Measurements from ENCODE around the gene PUM1.

PUM1 gene

DNA sequence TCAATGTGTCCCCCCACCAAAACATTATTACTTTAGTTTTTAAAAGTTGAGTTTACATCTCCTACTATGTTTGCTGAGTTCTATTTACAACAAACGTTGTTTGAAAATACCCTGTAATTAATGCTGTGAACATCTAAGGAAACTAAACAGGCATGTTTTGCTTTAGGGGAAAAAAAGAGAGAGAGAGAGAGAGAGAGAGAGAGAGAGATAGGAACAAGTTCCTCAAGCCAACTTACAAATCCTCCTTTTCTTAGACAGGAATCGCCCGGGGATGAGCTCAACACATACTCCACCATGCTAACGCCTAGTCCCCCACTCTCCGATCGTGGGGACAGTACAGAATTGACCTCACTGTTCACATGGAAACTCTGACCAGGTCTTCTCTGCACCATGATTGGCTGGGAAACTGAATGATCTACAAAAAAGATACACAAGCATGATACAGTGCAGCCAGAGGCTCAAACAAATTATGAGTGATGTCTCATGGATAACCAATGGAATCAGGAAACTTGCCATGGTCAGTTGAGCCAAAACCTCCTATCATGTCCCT lies 59.8 kb downstream of the PUM1 start:
- DNase-seq (ENCODE audit: low read depth, low spot score) = no peak
- no peak overlapping the region for H3K4me3 ChIP-seq (ENCODE audit: low read length)

DNA sequence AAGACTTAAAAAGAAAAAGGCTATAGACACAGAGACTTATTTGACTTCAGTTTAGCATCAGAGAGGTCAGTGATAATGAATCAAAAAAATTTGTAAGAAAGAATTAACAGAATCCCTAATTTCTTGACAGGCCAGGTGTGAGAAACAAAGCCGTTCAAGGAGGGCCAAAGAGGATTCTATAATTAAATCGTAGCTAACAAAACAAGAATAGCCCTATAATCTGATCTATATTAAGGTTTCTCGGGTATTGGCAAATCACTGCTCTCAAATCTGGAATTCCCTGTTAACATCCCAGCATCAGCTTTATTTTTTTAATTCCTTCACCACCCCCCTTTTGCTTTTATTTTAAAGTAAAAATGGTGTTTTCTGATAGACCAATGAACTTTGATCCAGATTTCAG lies 60.3 kb downstream of the PUM1 start:
- no peak for DNase-seq (ENCODE audit: low read depth, low spot score)

DNA sequence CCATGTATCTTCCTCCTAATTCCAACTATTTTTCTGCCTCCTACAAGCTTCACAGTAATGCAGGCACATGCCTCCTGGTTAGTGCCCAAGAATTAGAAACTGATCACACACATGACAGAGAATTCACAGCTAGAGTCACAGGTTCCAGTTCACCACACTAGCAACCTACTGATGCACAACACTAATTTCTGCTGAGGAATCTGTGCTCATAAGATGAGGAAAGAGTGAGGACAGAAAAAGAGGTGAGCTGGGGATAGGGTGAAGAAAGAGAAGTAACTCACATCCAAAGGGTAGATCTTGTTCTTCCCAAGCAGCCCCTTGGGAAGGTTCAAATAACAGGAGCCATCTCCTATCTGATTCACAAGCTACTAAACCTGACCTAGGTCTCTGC lies 61.3 kb downstream of the PUM1 start:
- DNase-seq (ENCODE audit: low read depth, low spot score) = no peak
- no peak overlapping the region for H3K4me3 ChIP-seq (ENCODE audit: low read length)

More for the DNA sequence above, 60.3 kb downstream of the PUM1 start:
- no peak overlapping the region for H3K4me3 ChIP-seq (ENCODE audit: low read length)

DNA sequence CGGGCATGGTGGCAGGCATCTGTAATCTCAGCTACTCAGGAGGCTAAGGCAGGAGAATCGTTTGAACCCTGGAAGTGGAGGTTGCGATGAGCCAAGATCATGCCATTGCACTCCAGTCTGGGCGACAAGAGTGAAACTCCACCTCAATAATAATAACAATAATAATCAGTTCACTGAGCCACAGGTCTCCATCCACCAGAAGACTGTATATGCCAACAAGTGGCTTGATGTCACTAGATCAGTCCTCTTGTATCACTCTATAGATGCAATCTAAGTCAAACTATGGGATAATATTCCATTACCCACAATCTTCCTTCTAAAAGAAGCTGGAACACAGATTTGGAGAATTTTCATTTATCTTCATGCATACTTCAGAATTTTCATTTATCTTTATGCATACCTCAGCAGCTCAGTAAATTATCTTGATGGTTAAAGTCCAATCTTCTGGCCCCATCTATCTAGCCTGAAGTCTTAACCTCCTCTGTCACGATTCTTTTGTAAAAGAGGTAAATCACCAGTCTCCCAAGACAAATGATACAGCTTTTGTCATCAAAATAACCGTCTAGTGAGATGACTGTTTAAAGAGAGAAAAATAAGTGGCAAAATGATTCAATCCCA lies 61.8 kb downstream of the PUM1 start:
- no peak overlapping the region for H3K4me3 ChIP-seq (ENCODE audit: low read length)
- DNase-seq (ENCODE audit: low read depth, low spot score) = no peak

DNA sequence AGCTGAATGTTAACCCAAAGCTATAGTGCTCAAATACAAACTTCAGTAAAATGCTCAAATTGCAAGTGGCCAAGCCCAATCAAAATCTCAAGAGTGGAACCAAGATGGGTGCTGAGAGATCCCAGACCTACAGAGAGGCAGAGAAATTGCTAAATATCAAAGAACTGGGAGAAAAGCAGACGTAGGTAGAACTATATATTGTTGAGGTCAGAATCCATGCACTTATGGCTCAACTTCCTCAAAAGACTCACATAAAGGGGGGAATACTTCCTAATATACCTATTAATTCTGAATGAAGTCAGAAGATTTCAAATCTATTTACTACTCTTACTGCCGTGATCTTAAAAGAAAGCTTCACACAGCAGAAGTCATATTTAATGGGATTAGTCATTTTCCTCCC lies 65.2 kb downstream of the PUM1 start:
- no peak for DNase-seq (ENCODE audit: low read depth, low spot score)
- no peak overlapping the region for H3K4me3 ChIP-seq (ENCODE audit: low read length)

DNA sequence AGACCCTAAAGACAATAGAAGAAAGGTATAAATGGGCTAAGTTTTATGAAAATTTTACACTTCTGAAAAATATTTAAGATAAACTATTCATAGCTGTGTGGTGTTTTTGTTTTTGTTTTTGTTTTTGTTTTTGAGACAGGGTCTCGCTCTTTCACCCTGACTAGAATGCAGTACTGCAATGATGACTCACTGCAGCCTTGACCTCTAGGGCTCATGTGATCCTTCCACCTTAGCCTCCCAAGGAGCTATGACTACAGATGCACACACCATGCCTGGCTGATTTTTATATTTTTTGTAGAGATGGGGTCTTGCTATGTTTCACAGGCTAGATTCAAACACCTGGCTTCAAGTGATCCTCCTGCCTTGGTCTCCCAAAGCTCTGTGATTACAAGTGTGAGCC lies 66.6 kb downstream of the PUM1 start:
- no peak for DNase-seq (ENCODE audit: low read depth, low spot score)
- no peak overlapping the region for H3K4me3 ChIP-seq (ENCODE audit: low read length)

DNA sequence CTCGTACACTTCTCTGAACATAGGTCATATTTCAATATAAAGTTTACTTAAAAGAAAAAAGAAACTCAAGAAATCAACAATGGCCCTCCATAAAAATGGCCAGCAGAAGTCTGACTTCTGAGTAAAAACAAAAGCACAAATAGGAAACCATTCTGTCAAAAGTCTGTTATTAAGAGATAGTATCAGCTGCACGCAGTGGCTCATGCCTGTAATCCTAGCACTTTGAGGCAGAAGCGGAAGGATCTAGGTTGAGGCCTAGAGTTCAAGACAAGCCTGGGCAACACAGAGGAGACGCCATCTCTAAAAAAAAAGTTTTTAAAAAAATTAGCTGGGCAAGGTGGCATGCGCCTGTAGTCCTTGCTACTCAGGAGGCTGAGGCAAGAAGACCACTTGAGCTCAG lies 67.3 kb downstream of the PUM1 start:
- H3K4me3 ChIP-seq (ENCODE audit: low read length) = no peak overlapping the region
- DNase-seq (ENCODE audit: low read depth, low spot score) = no peak

DNA sequence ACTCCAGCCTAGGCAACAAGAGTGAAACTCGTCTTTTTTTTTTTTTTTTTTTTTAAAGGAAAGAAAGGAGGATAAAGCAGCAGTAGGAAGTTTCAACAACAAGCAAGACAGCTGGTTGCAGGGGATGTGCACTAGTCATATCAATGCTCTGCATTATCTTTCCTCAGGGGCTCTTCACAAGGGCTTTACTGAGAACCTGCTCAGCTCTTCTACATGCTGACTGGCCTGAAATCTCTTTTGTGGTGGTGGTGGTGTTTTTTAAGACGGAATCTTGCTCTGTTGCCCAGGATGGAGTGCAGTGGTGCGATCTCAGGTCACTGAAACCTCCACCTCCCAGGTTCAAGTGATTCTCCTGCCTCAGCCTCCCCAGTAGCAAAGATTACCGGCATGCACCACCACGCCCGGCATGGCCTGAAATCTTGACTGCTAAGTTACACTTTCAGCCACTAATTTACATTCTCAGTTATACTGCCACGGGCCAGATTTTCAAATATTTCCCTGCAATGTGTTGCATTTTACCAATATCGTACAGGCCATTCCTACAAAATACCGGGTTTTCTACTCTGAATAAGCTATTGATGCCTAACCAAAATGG lies 68.0 kb downstream of the PUM1 start:
- DNase-seq (ENCODE audit: low read depth, low spot score) = no peak

DNA sequence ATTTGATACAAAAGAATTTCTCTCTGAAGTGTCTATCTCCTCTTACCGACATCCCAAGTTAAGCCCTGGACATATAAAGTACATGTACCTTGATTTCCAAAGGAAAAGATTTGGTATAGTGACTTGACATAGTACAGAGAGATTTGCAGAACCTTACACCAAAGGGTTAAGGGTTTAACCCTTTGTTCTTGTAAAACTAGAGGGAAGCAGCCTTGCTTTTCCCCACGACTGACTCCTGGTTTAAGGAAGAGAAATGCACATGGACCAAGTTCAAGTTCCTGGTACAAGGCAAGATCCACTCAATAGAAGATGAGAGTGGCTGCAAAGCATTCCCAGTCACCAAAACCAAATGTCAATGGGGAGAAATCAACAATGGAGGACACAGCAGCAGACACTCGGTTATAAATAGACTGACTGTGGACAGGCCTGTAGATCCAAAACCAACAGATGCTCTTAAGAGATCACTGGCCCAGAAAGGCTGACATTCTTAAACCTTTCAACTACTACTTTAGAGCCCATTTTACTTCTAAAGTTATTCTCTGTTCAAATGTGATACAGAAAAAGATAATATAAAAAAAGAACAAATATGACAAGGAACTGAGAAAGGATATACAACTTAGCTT lies 69.4 kb downstream of the PUM1 start:
- H3K4me3 ChIP-seq (ENCODE audit: low read length) = no peak overlapping the region
- DNase-seq (ENCODE audit: low read depth, low spot score) = no peak

More for the DNA sequence above, 68.0 kb downstream of the PUM1 start:
- H3K4me3 ChIP-seq (ENCODE audit: low read length) = no peak overlapping the region

DNA sequence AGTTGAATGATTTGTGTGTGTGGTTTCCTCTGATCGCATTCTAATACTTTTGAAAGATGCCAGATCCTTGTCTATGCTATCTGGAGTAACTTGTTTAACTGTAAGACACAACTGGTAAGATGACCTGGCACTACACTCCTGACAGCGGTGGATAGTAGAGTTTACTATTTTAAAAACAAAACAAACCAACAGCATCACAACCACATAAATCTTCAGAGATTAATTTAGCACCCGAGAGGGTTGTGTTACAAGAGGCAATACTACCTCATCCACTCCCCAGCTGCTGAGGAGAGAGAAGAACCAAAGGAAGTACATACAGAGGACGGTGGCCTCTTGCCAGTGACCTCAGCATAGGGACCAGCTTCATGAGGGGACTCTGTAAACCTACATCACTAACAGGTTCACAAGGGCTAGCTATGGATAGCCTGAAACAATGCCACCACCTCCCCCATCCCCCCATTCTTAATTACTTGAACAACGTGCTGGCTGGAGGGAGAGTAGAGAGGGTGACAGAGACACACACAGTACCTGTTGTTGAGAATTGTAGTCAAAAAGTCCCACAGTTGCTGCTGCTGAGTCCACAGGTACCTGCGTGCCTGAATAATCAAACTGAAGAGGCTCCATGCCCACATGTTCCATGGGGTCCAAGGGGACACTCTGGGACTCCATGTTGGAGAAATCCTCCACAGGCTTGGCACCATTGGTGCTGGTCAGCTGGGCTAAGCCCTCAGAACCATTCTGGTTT lies 73.5 kb downstream of the PUM1 start:
- H3K4me3 ChIP-seq (ENCODE audit: low read length) = no peak overlapping the region
- DNase-seq (ENCODE audit: low read depth, low spot score) = no peak

DNA sequence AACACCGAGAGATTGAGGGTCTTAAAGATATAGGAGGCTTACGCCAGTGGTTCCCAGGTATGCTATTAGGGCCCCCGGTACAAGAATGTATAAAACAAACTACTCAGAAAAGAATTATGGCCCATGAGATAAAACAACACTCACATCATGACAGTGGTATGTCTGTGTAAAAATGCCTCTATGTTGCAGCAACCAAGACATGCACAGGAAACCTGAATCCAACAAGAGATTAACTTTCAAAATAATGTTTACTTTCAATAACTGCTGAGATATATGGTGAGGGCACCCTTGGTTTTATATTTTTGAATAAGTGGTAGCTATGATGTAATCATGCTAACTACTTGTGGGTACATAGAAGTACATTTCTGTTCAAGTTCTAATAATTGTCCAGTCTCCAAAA lies 74.9 kb downstream of the PUM1 start:
- DNase-seq (ENCODE audit: low read depth, low spot score) = no peak
- H3K4me3 ChIP-seq (ENCODE audit: low read length) = no peak overlapping the region

DNA sequence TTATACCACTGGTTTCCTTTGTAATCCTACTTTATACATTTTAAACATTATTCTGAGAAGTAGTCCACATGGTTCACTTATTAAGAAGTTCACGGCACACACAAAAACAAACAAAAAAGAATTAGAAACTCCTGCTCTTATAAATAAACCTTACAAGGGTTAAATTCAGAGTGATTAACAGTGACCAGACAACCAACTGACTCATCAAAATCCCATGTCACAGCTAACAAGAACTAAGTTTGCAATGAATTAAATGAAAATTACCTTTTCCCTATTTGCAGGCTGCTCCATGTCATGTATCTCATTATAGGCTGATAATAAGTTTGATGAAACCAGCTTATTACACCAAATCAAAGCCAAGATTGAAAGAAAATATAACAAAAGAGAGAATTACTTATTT lies 77.5 kb downstream of the PUM1 start:
- DNase-seq (ENCODE audit: low read depth, low spot score) = no peak
- H3K4me3 ChIP-seq (ENCODE audit: low read length) = no peak overlapping the region

DNA sequence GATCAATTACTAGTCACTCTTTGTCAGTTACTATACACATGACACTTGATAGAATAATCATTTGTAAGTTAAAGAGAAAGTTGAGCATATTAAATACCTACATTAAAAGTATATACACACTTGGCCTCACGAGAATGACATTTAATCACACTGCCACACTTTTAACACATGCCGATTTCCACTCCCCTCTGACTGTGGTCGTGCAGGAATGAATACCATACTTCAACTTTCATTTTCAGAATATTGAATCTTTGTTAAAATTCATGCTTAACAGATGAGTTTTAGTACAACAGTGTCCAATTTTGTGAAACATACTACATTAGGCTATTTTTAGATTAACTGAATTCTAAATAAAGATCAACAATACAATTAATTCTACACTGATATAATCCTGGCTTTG lies 78.8 kb downstream of the PUM1 start:
- H3K4me3 ChIP-seq (ENCODE audit: low read length) = no peak overlapping the region
- no peak for DNase-seq (ENCODE audit: low read depth, low spot score)

DNA sequence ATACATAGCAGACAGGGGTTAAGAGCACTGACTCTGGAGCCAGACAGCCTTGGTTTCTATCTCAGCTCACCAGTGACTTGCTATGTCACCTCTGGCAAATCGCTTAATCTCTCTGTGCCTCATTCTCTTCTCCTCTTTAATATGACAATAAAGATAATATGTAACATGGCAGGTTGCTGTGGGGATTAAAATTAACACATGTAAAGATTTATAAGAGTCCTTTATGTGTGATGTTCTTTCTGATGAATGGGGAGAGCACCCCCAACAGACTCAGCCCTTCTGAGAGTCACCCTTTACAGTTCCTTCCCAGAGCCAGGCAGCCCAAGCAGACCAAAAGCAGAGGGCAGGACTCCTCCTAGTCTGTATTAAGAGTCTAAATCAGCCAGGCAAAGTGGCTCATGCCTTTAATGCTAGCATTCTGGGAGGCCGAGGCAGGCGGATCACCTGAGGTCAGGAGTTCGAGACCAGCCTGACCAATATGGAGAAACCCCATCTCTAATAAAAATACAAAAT lies 80.5 kb downstream of the PUM1 start:
- no peak overlapping the region for H3K4me3 ChIP-seq (ENCODE audit: low read length)
- no peak for DNase-seq (ENCODE audit: low read depth, low spot score)

DNA sequence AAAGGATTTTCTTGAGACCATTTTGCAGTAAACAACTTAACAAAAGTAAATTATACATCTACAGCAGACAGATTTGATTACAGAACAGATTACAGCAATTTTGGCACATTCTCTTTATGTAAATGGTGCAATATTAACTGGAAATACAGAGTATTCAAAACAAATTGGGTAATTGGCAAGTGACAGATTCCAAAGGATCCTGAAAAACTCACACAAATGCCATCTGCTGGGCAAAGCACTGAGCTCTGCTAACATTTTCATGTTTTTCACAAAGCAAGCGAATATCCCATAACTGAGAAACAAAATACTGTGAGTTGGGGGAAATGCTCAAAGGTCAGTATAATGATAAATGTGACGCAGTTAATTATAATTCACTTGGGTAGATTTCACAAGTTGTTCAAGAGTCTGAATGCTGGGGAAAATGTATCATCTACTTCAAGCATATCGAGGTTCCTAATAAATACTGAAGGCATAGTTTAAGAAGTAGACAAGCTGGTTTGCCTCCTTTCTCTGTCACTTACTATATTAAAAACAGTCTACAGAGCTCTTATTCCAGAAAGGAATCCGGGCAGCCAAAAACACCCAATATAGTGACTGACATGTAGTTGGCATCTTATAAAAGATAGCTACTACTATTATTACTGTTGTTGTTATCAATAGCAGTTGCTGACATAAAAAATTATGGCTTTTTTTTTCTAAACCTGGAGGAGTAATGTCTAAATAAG lies 81.2 kb downstream of the PUM1 start:
- H3K4me3 ChIP-seq (ENCODE audit: low read length) = no peak overlapping the region
- no peak for DNase-seq (ENCODE audit: low read depth, low spot score)

DNA sequence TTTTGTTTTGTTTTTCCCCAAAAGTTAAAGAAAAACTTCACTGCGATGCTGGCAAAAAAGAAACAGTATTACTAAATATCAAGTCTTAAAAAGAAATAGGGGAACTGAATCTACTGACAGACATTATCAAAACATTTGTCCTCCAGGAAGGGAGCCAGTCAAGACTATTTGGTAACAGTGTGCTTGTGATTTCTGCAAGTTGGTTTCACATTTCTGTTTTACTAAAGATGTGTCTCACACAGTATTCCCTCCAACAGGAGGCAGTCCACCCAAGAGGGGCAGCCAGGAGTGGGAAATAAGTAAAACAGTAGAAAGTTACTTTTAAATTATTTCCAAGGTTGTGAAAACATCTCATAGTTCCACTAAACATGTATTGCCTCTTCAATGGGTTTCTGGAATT lies 82.6 kb downstream of the PUM1 start:
- no peak for DNase-seq (ENCODE audit: low read depth, low spot score)

DNA sequence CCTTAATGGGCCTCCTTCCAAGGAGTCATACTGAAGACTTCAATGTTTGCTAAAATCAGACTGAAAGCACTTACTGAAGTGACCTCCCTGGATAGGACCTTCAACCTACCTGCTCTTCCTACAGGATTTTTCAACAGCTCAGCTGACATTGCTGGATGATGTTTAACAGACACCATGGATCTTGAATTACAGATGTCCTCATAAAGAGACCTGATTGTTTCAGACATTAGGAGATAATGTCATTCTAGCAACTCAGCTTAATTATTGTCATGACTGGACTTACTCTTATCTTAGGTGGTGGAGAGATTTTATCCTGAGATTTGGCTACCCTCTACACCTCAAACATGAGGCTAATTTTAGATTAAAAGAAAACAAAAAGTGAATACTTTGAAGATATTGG lies 83.1 kb downstream of the PUM1 start:
- no peak for DNase-seq (ENCODE audit: low read depth, low spot score)
- no peak overlapping the region for H3K4me3 ChIP-seq (ENCODE audit: low read length)

More for the DNA sequence above, 82.6 kb downstream of the PUM1 start:
- H3K4me3 ChIP-seq (ENCODE audit: low read length) = no peak overlapping the region

DNA sequence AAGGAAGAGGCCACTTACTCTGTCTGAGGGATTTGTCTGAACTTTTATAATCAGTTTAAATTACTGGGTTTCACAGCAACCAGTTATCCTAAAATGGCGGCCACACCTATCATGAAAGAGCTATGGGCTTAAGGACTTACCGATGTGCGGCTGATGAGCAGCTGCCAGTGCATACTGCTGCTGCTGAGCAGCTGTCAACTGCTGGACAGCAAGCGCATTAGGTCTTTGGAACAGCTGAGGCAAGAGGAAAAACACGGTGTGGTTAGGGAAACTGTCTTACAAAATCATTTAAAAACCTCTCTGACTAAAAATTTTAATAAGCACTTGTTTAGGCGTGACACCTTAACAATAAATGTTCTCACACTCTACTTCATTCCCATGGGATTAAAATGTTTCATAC lies 84.3 kb downstream of the PUM1 start:
- DNase-seq (ENCODE audit: low read depth, low spot score) = no peak
- H3K4me3 ChIP-seq (ENCODE audit: low read length) = no peak overlapping the region

DNA sequence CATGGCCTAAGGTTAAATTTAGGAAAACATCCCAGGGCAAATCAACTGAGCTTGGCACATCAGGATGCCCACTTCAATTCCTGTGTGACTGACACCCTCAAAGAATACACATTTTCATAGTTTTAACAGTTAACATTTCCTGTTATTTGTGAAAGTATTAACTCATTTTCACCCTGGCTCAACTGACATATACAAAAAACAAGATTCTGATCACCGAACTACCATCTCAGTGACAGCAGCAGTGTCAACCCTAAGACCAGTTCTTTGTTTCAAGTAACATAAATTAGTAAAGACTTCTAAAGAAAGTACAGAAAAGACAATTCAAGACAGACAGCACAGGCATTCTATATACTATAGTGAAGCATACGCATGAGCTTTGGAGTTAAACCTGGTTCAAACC lies 88.0 kb downstream of the PUM1 start:
- H3K4me3 ChIP-seq (ENCODE audit: low read length) = no peak overlapping the region
- DNase-seq (ENCODE audit: low read depth, low spot score) = no peak
